CD4-positive, alpha-beta T cell treated with Interleukin-15 for 1 hour (primary cell): ENCODE results near the gene ESR2.

Experiments
- DNase-seq: peaks from one replicate; pipeline ENCODE4 v3.0.0-alpha.2; 2020

ESR2 gene

GRCh38 chr14:64260418-64260817 lies 33.8 kb downstream of the ESR2 start:
- DNase-seq, result no peak

DNA sequence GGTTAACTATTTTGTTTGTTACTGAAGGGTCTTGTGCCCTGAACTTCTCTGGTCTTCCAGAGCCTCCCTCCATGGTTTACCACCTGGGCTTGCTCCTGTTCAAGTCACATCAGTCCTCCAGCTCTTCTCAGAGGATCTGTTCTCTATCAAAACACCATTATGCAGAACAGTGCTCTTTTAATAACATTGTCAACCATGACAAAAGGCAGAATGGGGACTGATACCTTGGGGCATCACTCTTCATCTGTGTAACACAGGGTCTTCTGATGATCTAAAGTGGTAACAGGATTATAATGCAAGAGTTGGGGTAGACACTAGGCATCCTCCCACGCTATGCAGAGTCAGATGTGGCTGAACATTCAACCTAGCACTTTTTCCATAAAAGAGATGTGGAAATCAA lies 38.4 kb downstream of the ESR2 start:
- no peak for DNase-seq

DNA sequence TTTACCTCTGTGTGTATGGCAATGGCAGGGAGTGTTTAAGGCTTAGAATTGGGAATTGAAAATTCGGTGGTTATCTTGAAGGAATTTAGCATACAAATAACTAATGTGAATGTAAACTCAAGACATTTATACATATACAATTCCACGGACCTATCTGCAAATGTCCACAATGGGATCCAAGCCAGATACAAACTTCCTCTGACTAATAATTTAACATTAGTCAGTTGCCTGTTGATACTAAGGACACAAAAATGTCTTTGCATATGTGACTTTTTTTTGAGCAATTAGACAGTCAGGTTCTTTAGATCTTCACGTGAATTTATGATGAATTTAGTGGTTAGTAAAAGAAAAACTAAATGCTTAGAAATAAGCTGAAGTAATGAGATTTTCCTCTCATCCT lies 40.5 kb downstream of the ESR2 start:
- no peak for DNase-seq

DNA sequence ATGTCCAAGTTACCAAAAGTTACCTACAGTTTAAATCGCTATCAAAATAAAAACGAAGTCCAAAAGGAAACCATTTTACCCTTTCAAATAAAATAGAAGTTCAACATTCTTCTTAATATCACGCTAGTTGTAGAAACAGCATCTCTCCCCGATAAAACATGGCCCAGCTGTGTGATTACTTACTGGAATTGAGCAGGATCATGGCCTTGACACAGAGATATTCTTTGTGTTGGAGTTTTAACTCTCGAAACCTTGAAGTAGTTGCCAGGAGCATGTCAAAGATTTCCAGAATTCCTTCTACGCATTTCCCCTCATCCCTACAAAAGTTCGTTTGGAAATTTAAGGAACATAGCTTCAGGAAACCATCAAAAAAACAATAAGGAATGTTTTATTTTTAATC lies 44.8 kb downstream of the ESR2 start:
- DNase-seq, result no peak

DNA sequence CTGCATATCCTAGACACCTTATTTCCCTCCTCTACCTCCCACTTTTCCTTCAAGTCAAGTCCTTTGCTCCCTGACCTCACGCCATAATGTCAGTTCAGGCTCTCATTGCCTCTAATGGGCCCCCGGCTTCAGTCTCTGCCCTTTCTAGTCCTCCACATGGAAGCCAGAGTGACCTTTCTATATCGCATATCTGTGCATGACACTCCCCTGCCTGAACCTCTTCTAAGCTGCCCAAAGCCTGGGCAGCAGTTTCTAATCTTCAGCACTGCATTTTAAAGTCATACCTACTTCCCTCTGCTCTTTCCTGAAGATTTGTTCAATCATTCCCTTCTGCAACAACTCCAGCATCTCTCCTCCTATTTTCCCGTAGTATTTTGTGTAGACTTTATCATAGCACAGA lies 45.5 kb downstream of the ESR2 start:
- DNase-seq, result no peak

GRCh38 chr14:64247195-64247594 lies 47.0 kb downstream of the ESR2 start:
- DNase-seq, result no peak

- no peak for DNase-seq
Observed at GRCh38 chr14:64246688-64247087, 47.5 kb downstream of the ESR2 start.

GRCh38 chr14:64245491-64245890 lies 48.7 kb downstream of the ESR2 start:
- DNase-seq, result no peak

- no peak for DNase-seq
Observed at GRCh38 chr14:64244279-64244678, 49.9 kb downstream of the ESR2 start.

- no peak for DNase-seq
Observed at GRCh38 chr14:64238631-64239030, 55.5 kb downstream of the ESR2 start.

GRCh38 chr14:64238049-64238448 lies 56.1 kb downstream of the ESR2 start:
- DNase-seq, result no peak

DNA sequence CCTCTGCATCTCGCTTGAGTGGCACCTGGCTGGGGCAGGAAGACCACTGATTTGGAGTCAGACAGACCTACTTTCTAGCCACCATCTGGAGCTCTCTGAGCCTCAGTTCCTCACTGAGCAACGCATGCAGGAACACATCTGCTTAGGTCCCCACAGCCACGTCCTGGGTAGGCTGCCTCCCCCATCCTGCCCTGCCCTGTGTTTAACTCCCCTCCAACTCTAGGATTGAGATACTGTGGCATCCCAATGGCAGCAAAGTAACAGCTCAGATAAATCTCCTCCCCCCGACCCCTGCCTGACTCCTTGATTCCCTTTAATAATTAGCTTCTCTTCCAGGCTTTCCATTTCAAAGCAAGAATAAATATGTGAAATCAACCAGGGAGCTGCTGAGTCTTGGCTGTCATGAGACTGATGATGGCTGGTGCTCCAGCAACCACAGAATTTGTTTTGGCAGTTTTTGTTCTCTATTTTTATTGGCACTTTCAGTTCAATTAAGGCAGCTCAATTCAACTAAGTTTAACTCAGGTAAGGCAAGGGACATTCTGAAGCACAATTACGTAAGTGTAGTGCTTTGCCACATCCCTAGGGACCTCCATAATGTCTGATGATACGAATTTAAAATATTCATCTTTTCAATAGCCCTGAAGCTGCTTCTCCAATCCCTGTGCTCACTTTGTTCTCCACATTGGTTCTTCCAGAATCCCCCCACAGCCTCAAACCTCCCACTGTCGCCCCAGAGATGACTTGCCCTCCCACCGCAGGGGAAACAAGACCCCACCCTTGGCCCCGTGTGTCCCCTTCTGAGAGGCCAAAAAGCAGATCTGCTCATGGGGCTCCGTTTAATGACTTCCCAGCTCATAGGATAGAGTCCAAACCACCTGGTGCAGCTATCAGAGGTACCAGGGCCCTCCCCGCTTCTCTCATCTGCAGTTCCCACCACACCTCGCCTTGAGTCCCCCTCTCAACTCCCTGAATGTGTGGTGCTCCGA lies 58.2 kb downstream of the ESR2 start:
- peak; percentile 79 for DNase-seq

DNA sequence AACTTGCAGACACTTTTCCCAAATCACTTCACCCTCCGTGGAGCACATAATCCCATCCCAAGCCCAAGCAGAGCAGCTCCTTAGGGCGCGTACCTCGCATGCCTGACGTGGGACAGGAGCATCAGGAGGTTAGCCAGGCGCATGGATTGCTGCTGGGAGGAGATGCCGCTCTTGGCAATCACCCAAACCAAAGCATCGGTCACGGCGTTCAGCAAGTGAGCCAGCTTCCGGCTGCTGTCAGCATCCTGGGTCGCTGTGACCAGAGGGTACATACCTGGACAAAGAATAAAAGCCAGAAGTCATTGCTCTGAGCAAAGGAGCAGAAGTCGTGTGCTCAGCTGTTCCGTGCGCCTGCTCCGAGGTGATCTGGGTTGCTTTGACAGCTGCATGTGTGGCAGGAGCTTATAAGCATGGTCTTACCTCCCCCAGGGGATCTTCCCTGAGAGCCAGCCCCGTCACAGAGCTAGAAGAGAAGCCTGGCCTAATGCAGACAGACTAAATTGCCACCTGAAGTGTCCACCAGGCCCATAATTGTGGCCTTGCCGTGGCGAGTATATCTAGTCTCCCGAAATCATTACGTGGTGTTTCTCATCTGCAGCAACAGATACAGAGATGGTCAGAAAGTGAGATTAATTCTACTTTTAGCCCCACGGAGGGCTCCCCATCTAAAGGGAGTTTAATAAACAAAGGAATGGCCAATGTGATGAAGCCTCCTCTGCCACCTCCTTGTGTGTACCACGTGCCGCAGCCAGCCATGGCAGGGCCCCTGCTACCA lies 59.1 kb downstream of the ESR2 start:
- DNase-seq, result no peak

DNA sequence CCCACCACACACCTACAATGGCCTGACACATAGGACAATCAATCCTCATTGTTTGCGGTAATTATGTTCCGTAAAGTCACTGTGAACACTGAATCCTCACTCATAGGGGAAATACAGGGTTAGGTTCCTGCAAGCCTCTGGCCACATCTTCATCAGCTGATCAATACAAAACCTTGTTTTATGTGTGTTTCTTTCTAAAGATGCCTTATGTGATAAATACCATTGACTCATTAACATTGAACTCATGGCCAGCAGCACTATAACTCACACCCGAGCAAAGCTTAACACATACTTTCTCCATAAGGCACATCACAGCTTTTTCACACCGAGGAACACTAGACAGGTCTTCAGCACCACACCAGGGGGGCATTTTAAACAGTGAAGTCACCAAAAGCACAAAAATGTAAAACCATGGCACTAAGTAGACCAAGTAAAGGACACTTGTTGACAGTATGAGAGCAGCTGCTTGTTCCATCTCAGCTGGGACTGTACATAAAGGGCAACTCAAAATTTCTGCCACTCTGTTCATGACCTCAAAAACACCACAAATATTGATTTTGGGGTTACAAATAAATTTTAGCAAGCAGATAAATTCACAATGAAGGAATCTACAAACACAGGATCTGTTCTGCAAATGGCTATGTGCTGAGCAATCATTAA lies 60.5 kb downstream of the ESR2 start:
- no peak for DNase-seq

- no peak for DNase-seq
Observed at GRCh38 chr14:64232944-64233343, 61.2 kb downstream of the ESR2 start.

- DNase-seq, result no peak
Observed at GRCh38 chr14:64232095-64232838, 61.9 kb downstream of the ESR2 start.

DNA sequence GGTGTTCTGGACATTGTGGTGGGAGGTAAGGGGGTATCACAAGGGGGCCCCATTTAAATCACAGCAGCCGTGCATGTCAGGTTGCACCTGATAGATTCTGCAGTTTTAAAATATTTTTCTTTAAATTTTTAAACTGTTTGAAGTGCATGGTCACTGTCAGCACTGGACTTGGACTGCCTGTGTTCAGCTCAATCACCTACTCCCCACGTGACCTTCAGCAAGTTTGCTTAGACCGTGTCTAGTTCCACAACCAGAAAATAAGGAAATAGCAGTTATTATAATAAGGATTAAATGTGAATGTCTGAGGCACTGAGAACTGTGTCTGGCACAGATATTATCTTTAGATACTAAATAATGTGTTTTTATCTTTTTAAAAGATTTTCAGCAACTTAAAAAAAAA lies 64.7 kb downstream of the ESR2 start:
- no peak for DNase-seq

DNA sequence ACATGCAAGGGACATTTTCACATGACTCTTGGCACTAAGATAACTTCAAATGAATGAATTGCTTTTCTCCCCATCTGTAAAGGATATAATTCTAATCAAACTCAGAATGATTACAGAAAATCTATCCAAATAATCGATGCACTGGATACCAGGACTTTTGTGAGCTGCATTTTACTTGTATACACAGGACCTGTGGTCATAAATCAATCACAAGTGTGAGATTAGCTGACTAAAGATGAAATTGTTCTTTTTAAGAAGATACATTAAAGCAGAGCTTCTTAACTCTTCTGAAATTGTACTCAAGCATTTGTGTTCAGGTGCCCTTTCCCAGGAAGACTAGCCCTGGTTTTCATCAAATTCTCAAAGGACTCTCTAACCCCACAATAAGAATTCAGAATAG lies 66.3 kb downstream of the ESR2 start:
- no peak for DNase-seq

GRCh38 chr14:64225151-64225757 lies 68.9 kb downstream of the ESR2 start:
- no peak for DNase-seq

- DNase-seq, result no peak
Observed at GRCh38 chr14:64221391-64222003, 72.7 kb downstream of the ESR2 start.

DNA sequence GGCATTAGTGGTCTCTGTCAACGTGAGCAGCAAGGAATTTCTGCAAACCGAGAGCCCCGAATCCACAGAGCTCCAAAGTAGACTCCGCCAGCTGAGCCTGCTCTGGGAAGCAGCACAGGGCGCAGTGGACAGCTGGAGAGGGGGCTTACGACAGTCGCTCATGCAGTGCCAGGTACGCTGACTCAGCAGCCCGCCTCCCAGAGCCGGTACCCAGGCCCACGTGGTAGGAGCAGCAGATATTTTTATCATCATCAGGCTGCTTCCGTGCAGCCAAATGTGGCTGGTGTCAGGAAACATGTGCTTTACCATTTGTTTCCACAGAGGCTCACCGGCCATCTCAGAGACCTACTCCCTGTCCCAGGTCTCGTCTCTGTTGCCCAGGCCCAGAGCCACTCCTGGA lies 73.7 kb downstream of the ESR2 start:
- no peak for DNase-seq

GRCh38 chr14:64220056-64220455 lies 74.1 kb downstream of the ESR2 start:
- no peak for DNase-seq
